GM12891 (cell line): Measurements from ENCODE around the gene ADAMTS19.

Source experiments
- POLR2A ChIP-seq: IDR thresholded peaks from 2 replicates; pipeline ENCODE4 v1.6.1; 2011; ENCODE audit warnings: low read depth, low read length, control low read depth
- POLR2AphosphoS5 ChIP-seq: IDR thresholded peaks from 2 replicates; pipeline ENCODE4 v1.6.1; 2011; ENCODE audit warnings: low read depth, low read length, control low read depth
- SPI1 ChIP-seq: IDR thresholded peaks from 2 replicates; pipeline ENCODE4 v1.6.1; 2011; ENCODE audit warnings: low read depth, low read length, control low read depth
- TAF1 ChIP-seq: IDR thresholded peaks from 2 replicates; pipeline ENCODE4 v1.6.1; 2011; ENCODE audit warnings: low read depth, low read length, control low read depth

- TF ChIP-seq POLR2A = no peak
- TF ChIP-seq SPI1 = no peak
- TF ChIP-seq POLR2AphosphoS5 = no peak
- no peak for TF ChIP-seq TAF1
Observed at GRCh38 chr5:129431406-129431805, 28.7 kb upstream of the ADAMTS19 start.
